M059J (cell line): Measurements from ENCODE around the gene PTPRO. TPM values are rescaled to one million over a fixed set of nuclear protein-coding genes. Genes with fewer than 3 reads are reported as not detected.
"Not testable (repeated sequence)": the region's sequence is repeated elsewhere in the genome, so short reads cannot be mapped to it uniquely, and the experiment has no call there.

Source experiments
- DNase-seq: peaks from one replicate; pipeline ENCODE4 v3.0.0-alpha.2; 2012; ENCODE audit warnings: low read depth
- total RNA-seq: library from RNA; depleted of rRNA; stranded (reverse); fragments of >200 nt; shearing (Covaris generic); gene quantifications from 2 replicates; pipeline ENCODE4 v1.2.3, GENCODE V29; 2014

The PTPRO gene
- total RNA-seq, 1 experiment from 2014 or later, result 0.02 TPM

GRCh38 chr12:15601210-15601800 lies 279.0 kb downstream of the PTPRO start:
- peak; percentile 59 for DNase-seq

GRCh38 chr12:15602051-15602672 lies 279.9 kb downstream of the PTPRO start:
- DNase-seq, result no peak

DNA sequence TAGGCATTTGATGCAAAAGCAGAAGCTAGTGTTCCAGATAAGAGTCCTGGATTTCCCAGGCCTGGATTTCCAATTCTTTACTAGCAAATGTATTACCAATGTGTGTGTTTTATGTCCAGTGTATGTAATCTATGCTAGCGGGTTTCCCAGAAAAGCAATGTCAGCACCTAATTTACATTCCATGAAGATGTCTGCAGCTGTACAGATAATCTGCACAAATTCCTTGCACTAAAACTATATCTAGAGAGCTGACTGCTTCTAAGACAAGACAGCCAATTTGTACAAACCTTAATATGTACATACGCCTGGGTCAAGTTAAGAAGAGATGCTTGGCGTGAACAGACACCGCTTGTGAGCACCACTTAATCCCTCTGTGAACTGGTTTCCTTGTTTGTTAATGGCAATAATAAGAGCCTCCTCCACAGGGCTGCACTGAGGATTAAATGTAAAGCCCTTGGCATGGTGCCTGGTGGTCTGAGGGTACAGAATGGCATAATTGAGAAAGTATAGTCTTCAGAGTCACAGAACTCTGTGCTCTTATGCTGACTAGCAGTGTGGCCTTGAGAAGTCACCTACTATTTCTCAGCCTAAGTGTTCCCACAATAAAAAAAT lies 281.3 kb downstream of the PTPRO start:
- no peak for DNase-seq

DNA sequence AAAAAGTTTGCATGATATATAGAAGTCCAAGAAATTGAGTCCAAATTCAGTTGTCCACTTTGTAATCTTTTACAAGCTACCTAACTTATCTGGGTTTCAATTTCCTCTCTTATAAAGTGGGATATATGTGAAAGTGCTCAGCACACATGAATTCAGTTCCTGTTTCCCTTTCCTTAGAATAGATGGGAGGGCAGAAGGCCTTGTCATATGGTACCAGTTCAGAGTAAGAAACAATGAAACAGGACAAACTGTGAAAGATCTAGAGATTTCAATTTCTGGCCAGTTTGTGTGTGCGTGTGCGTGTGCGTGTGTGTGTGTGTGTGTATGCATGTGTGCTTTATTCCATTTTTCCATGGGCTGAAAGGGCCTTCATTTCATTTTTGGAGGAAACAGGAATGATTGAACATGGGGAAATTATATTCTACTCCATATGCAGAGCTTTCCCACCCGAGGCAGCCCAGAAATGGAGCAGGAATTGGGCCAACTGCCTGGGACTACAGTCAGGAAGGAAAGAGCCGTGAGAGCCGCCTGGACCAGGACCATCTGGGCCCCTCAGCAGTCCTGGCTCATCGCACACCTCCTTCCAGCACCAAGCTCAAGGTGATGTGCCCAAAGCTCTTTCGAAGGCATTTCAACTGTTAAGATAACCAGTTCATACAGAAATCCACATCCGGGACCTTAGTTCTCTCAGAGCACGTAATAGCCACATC lies 283.7 kb downstream of the PTPRO start:
- DNase-seq, result no peak

DNA sequence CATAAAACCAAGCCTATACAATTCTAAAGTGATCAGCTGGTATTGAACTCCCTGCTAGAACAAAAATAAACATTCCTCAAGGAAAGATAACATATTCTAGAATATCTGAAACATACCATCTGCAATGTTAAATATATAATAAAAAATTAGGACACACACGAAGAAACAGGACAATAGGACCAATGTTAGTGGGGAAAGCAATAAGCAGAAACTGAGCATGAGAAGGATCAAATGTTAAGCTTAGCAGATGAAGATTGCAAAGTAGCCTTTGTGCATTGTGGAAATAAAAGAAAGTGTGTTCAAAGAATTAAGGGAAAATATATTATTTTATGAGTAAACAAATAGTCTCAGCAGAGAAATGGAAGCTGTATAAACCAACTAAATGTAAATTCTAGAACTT lies 286.1 kb downstream of the PTPRO start:
- no peak for DNase-seq

DNA sequence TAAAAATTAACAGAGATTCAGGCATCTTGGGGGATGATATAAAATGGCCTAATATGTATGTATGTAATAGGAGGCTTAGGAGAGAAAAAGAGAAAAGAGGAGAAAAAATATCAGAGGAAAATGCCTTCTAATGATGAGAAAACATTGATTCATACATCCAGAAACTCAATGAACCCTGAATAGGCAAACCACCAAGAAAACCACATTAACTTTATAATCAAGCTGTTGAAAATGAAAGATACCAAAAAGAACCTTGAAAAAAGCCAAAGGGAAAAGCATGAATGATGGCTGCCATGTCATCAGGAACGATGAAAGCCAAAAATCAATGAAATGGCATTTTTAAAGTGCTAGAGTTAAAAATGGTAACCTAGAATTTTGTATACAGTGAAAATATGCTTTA lies 286.6 kb downstream of the PTPRO start:
- peak; percentile 20 for DNase-seq

GRCh38 chr12:15613981-15614380 lies 291.7 kb downstream of the PTPRO start:
- DNase-seq, result no peak

DNA sequence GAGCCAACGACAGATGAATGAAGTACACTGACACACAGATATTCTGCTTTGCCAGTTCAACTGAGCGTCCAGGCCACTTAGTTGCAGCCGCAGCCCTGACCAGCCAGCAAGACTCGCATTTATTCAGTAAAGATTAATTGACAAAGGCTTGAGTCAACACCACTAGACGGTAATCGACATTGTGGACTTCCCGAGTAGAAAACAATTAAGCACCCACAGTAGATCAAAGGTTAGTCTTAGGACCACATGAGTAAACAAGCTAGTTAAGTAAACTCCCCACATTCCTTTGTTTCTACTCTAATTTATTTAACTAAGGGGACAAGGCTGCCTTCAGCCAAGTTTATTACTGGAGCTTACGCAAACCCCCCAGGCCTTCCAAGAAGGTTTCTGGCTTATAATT lies 294.2 kb downstream of the PTPRO start:
- not testable (repeated sequence) for DNase-seq

GRCh38 chr12:15620741-15621539 lies 298.6 kb downstream of the PTPRO start:
- DNase-seq, result peak; percentile 23

DNA sequence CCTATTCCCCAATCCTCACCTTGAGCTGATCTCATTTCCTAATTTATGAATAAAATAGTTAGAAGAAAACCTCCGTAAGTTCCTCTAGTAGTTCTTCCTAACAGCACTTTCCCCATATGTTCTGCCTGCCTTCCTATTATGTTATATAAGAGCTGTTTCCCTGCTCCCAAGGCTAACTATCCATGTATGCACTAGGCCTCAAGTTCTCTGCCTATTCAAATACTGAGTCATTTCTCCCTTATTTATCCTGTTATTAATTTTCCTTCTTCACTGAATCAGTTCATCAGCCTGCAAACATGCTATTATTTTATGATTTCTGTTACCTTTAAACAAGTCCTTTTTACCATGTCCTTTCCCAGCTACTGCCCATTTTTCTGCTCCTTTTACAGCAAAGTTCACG lies 302.8 kb downstream of the PTPRO start:
- DNase-seq, result no peak

- peak; percentile 27 for DNase-seq
Measured at GRCh38 chr12:15627995-15628945, 306.0 kb downstream of the PTPRO start.

- DNase-seq, result peak; percentile 97
Measured at GRCh38 chr12:15629108-15629507, 306.8 kb downstream of the PTPRO start.

- peak; percentile 55 for DNase-seq
Measured at GRCh38 chr12:15629761-15630160, 307.5 kb downstream of the PTPRO start.

- DNase-seq, result no peak
Measured at GRCh38 chr12:15631007-15631715, 308.9 kb downstream of the PTPRO start.

- DNase-seq, result peak; percentile 17
Measured at GRCh38 chr12:15632708-15633107, 310.4 kb downstream of the PTPRO start.

GRCh38 chr12:15633201-15633600 lies 310.9 kb downstream of the PTPRO start:
- no peak for DNase-seq

GRCh38 chr12:15634010-15634683 lies 311.8 kb downstream of the PTPRO start:
- DNase-seq, result no peak

GRCh38 chr12:15636060-15636890 lies 314.0 kb downstream of the PTPRO start:
- peak; percentile 9 for DNase-seq

DNA sequence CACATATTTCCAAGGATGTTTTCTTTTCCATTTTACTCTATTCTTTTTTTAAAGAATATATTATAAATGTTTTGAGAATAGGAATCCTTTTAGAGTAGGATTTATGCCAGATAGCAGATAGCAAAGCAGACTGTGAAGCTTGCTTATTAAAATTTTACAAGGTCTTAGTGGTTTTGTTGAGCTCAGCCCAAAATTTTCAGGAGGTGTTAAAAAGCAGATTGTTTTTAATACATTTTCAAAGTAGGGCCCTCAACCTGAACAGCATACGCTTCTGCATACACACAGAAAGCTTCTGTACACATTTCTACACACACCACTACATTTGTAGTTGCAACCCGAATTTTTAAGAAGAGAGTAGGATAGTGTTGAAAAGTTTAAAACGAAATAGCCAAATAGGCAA lies 315.9 kb downstream of the PTPRO start:
- peak; percentile 35 for DNase-seq
